HG03066 (cell line): ENCODE results near the gene KIF26A.

Experiments
- ATAC-seq: cut with Tn5 transposase; IDR thresholded peaks from one replicate; pipeline ENCODE4 v1.9.1; 2021; ENCODE audit warnings: low read depth; ENCODE audit not compliant: unreplicated experiment

The KIF26A gene

DNA sequence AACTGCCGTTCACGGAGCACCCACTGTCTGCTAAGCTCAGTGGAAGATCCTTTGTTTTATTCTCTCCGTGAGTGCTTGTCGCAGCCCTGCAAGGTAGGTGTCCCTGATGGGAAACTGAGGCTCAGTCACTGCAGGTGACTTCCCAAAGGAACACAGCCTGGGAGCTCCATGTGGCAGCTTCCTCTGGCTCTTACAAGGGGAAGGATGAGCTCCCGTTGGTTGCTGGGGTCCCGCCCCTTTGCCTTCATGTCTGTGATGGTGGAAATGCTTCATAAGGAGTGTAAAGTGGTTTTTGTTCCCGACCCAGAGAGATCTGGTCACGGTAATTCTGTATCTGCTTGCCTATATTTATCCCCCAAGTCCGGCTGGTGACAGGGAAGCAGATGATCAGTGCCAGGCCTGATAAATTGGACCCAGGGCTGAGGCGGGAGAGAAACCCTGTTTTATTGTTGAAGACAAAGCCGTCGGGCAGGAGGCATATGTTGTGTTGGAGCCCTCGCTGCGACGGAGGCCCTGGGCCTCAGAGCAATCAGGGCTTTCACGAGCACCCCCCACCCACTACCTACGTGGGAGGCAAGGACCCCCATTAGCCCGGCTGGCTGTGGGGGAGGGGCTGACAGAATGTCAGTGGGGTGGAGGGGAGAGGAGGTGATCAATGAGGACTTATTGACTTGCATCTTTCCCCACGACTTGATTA lies 91.9 kb downstream of the KIF26A start:
- ATAC-seq, result no peak
